ENCODE data around the gene SLFN13. TPM values are rescaled to one million over a fixed set of nuclear protein-coding genes. Genes with fewer than 3 reads are reported as not detected.
"Not testable (repeated sequence)": the region's sequence is repeated elsewhere in the genome, so short reads cannot be mapped to it uniquely, and the experiment has no call there.

SLFN13 gene
- total RNA-seq, 1 donor from 2014 or later = 0.96 TPM

DNA sequence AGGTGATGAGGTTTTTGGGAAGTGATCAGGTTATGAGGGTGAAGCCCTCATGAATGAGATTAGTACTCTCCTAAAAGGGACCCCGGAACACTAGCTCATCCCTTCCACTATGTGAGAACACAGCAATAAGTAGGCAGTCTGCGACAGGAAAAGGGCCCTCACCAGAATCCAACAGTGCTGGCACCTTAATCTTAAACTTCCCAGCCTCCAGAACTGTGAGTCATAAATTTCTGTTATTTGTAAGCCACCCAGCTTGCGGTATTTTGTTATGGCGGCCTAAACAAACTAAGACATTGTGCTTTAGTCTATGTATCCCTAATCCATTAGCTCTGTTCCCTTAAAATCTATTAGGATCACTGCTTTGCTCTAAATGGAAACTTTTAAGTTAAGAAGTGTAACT, 24.8 kb downstream of the SLFN13 start:
- H3K27me3 Mint-ChIP-seq (ENCODE audit: unreplicated experiment) = no peaks in the 10 kb centered on the region
- DNase-seq = no peak
- no peak overlapping the region for H3K27ac Mint-ChIP-seq (ENCODE audit: unreplicated experiment)
- no peaks in the 10 kb centered on the region for H3K4me1 Mint-ChIP-seq (ENCODE audit: low read depth, unreplicated experiment)
- TF ChIP-seq, protein P1, sequence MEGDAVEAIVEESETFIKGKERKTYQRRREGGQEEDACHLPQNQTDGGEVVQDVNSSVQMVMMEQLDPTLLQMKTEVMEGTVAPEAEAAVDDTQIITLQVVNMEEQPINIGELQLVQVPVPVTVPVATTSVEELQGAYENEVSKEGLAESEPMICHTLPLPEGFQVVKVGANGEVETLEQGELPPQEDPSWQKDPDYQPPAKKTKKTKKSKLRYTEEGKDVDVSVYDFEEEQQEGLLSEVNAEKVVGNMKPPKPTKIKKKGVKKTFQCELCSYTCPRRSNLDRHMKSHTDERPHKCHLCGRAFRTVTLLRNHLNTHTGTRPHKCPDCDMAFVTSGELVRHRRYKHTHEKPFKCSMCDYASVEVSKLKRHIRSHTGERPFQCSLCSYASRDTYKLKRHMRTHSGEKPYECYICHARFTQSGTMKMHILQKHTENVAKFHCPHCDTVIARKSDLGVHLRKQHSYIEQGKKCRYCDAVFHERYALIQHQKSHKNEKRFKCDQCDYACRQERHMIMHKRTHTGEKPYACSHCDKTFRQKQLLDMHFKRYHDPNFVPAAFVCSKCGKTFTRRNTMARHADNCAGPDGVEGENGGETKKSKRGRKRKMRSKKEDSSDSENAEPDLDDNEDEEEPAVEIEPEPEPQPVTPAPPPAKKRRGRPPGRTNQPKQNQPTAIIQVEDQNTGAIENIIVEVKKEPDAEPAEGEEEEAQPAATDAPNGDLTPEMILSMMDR (IDR thresholded peaks at IDR 0.05; ENCODE audit: partially characterized antibody, unreplicated experiment) = no peak
- peaks cover 2% of the 10 kb centered on the region for H3K9me3 Mint-ChIP-seq (ENCODE audit: unreplicated experiment)
- H3K4me3 Mint-ChIP-seq (ENCODE audit: unreplicated experiment) = no peak overlapping the region
- no peaks in the 10 kb centered on the region for H3K36me3 Mint-ChIP-seq (ENCODE audit: unreplicated experiment)

DNA sequence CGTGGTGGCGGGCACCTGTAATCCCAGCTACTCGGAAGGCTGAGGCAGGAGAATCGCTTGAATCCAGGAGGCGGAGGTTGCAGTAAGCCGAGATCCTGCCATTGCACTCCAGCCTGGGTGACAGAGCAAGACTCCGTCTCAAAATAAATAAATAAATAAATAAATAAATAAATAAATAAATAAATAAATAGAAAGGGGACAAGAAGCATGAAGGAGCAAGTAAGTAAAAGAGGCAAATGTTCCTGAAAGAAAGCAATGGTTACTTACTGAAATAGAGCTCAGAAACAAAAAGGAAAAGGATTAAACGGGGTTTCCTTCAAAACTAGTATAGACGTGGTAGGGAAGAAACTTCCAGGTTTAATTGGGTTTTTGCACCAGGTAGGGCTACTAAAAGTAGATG, 27.5 kb downstream of the SLFN13 start:
- H3K27me3 Mint-ChIP-seq (ENCODE audit: unreplicated experiment); H3K4me1 Mint-ChIP-seq (ENCODE audit: low read depth, unreplicated experiment); H3K27ac Mint-ChIP-seq (ENCODE audit: unreplicated experiment); DNase-seq; H3K4me3 Mint-ChIP-seq (ENCODE audit: unreplicated experiment); H3K9me3 Mint-ChIP-seq (ENCODE audit: unreplicated experiment); H3K36me3 Mint-ChIP-seq (ENCODE audit: unreplicated experiment): not testable (repeated sequence)

DNA sequence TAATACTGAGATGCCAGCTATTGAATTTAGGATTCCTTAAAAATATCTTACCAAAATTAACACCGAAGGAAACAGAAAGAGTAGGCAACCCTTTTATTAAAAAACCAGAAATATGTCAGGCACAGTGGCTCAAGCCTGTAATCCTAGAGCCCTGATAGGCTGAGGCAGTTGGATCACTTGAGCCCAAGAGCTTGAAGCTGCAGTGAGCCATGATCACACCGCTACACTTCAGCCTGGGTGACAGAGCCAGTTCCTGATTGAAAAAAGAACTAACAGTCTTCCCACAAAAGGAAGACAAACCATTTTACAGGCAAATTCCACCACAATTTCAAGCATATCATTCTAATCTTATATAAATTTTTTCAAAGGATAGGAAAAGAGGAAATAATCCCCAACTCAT, 31.9 kb downstream of the SLFN13 start:
- TF ChIP-seq, protein P1 (IDR thresholded peaks at IDR 0.05; ENCODE audit: partially characterized antibody, unreplicated experiment) = no peak
- Mint-ChIP-seq H3K27me3 (ENCODE audit: unreplicated experiment) (no peaks in the 10 kb centered on the region), H3K36me3 (ENCODE audit: unreplicated experiment) (no peaks in the 10 kb centered on the region), H3K4me3 (ENCODE audit: unreplicated experiment) (no peak overlapping the region), H3K9me3 (ENCODE audit: unreplicated experiment) (peaks cover 3% of the 10 kb centered on the region), H3K4me1 (ENCODE audit: low read depth, unreplicated experiment) (no peaks in the 10 kb centered on the region), H3K27ac (ENCODE audit: unreplicated experiment) (no peak overlapping the region)
- DNase-seq = no peak

DNA sequence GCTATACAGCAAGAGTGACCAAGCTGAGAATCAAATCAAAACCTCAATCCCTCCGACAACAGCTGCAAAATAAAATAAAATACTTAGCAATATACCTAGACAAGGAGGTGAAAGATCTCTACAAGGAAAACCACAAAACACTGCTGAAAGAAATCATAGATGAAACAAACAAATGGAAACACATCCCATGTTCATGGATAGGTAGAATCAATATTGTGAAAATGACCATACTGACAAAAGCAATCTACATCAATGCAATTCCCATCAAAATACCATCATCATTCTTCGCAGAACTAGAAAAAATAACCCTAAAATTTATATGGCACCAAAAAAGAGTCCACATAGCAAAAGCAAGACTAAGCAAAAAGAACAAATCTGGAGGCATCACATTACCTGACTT, 33.9 kb downstream of the SLFN13 start:
- H3K27ac Mint-ChIP-seq (ENCODE audit: unreplicated experiment); H3K27me3 Mint-ChIP-seq (ENCODE audit: unreplicated experiment); H3K36me3 Mint-ChIP-seq (ENCODE audit: unreplicated experiment); H3K4me1 Mint-ChIP-seq (ENCODE audit: low read depth, unreplicated experiment); DNase-seq; H3K4me3 Mint-ChIP-seq (ENCODE audit: unreplicated experiment); H3K9me3 Mint-ChIP-seq (ENCODE audit: unreplicated experiment): not testable (repeated sequence)

DNA sequence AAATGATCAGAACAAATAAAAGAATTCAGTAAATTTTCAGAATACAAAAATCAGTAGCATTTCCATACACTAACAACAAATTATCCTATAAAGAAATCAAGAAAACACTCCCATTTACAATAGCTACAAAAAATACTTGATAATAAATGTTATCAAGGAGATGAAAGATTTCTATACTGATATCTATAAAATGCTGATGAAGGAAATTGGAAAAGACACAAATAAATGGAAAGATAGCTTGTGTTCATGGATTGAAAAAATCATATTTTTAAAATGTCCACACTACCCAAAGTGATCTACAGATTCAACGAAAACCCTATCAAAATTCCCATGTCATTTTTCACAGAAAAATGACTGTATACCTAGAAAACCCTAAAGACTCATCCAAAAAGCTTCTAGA, 34.3 kb downstream of the SLFN13 start:
- H3K9me3 Mint-ChIP-seq (ENCODE audit: unreplicated experiment) = peaks cover 3% of the 10 kb centered on the region
- no peaks in the 10 kb centered on the region for H3K27me3 Mint-ChIP-seq (ENCODE audit: unreplicated experiment)
- no peaks in the 10 kb centered on the region for H3K4me1 Mint-ChIP-seq (ENCODE audit: low read depth, unreplicated experiment)
- no peak for DNase-seq
- no peak overlapping the region for H3K27ac Mint-ChIP-seq (ENCODE audit: unreplicated experiment)
- H3K36me3 Mint-ChIP-seq (ENCODE audit: unreplicated experiment) = no peaks in the 10 kb centered on the region
- TF ChIP-seq, protein P1 (IDR thresholded peaks at IDR 0.05; ENCODE audit: partially characterized antibody, unreplicated experiment) = no peak
- H3K4me3 Mint-ChIP-seq (ENCODE audit: unreplicated experiment) = no peak overlapping the region

DNA sequence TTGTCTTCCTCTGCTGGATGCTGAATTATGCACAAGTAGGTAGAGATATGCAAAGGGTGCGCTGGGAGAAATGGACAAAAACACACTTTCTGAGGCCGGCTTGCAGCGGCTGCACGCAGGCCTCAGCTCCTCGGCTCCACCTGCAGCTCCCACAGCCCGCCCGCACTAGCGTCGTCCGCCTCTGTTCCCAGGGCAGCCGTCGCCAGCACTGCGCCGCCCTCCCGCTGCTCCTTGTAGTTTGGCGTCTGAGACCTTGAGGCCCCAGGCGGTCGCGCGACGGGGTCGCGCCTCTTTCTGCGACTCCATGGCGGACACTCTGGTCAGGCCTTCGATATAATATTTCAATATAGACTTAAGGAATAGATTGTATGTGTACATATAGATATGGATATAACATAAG, 41.0 kb downstream of the SLFN13 start:
- TF ChIP-seq, protein P1 (IDR thresholded peaks at IDR 0.05; ENCODE audit: partially characterized antibody, unreplicated experiment) = no peak
- Mint-ChIP-seq H3K9me3 (ENCODE audit: unreplicated experiment) (no peaks in the 10 kb centered on the region), H3K27me3 (ENCODE audit: unreplicated experiment) (no peaks in the 10 kb centered on the region), H3K4me1 (ENCODE audit: low read depth, unreplicated experiment) (no peaks in the 10 kb centered on the region), H3K36me3 (ENCODE audit: unreplicated experiment) (no peaks in the 10 kb centered on the region), H3K27ac (ENCODE audit: unreplicated experiment) (no peak overlapping the region), H3K4me3 (ENCODE audit: unreplicated experiment) (no peak overlapping the region)
- DNase-seq = no peak
